HEK293T (cell line): Measurements from ENCODE around the gene SAMD14.

Experiments
- CTCF ChIA-PET: fragments of 350-600 bp; formaldehyde crosslinking; extraction: SDS; loops from one replicate; lab custom pipeline; 2021; ENCODE audit warnings: antibody characterized with exemption, inconsistent platforms; lab: Yijun Ruan, JAX
- POLR2A ChIA-PET: fragments of 350-600 bp; formaldehyde crosslinking; extraction: SDS; loops from one replicate; lab custom pipeline; 2020; ENCODE audit warnings: antibody characterized with exemption, inconsistent platforms; lab: Yijun Ruan, JAX
- DNase-seq: peaks from one replicate; pipeline ENCODE4 v3.0.0; 2012; ENCODE audit warnings: mixed read lengths; ENCODE audit errors: extremely low spot score
- ARNT ChIP-seq: fragments of 450-650 bp; IDR thresholded peaks from 2 replicates; pipeline ENCODE4 v1.6.1; 2017; ENCODE audit warnings: mild to moderate bottlenecking
- BHLHE40 ChIP-seq: fragments of 450-650 bp; IDR thresholded peaks from 2 replicates; pipeline ENCODE4 v1.6.1; 2016; ENCODE audit warnings: mild to moderate bottlenecking, moderate library complexity, borderline replicate concordance
- CTBP1 ChIP-seq: fragments of 450-650 bp; IDR thresholded peaks from 2 replicates; pipeline ENCODE4 v1.6.1; 2016; ENCODE audit warnings: borderline replicate concordance
- ELF4 ChIP-seq: fragments of 450-650 bp; IDR thresholded peaks from 2 replicates; pipeline ENCODE4 v1.6.1; 2017; ENCODE audit warnings: antibody characterized with exemption
- FOXA1 ChIP-seq: fragments of 450-650 bp; IDR thresholded peaks from 2 replicates; pipeline ENCODE4 v1.6.1; 2016; ENCODE audit warnings: mild to moderate bottlenecking
- FOXK2 ChIP-seq: fragments of 450-650 bp; IDR thresholded peaks from 2 replicates; pipeline ENCODE4 v1.6.1; 2016; ENCODE audit warnings: mild to moderate bottlenecking
- FOXM1 ChIP-seq: fragments of 450-650 bp; IDR thresholded peaks from 2 replicates; pipeline ENCODE4 v1.6.1; 2017; ENCODE audit warnings: mild to moderate bottlenecking, borderline replicate concordance
- HDGF ChIP-seq: fragments of 450-650 bp; IDR thresholded peaks from 2 replicates; pipeline ENCODE4 v1.6.1; 2017; ENCODE audit warnings: antibody characterized with exemption, borderline replicate concordance
- L3MBTL2 ChIP-seq: fragments of 450-650 bp; conservative IDR thresholded peaks from 2 replicates; pipeline ENCODE4 v1.6.1; 2016; ENCODE audit warnings: mild to moderate bottlenecking
- LEF1 ChIP-seq: fragments of 450-650 bp; IDR thresholded peaks from 2 replicates; pipeline ENCODE4 v1.6.1; 2017; ENCODE audit warnings: mild to moderate bottlenecking, borderline replicate concordance
- NFRKB ChIP-seq: fragments of 450-650 bp; IDR thresholded peaks from 2 replicates; pipeline ENCODE4 v1.6.1; 2016; ENCODE audit warnings: mild to moderate bottlenecking, moderate library complexity
- PKNOX1 ChIP-seq: fragments of 450-650 bp; IDR thresholded peaks from 2 replicates; pipeline ENCODE4 v1.6.1; 2016
- SP1 ChIP-seq: fragments of 450-650 bp; IDR thresholded peaks from 2 replicates; pipeline ENCODE4 v1.6.1; 2017
- SUZ12 ChIP-seq: fragments of 450-650 bp; IDR thresholded peaks from 2 replicates; pipeline ENCODE4 v1.6.1; 2016; ENCODE audit warnings: mild to moderate bottlenecking
- TARDBP ChIP-seq: fragments of 450-650 bp; IDR thresholded peaks from 2 replicates; pipeline ENCODE4 v1.6.1; 2016
- ZNF384 ChIP-seq: fragments of 450-650 bp; IDR thresholded peaks from 2 replicates; pipeline ENCODE4 v1.6.1; 2016

Gene SAMD14

GRCh38 chr17:50144845-50145531 lies 15.0 kb upstream of the SAMD14 start:
- no peak for DNase-seq
- ChIA-PET POLR2A (interaction anchor here (0.6 to 3.5 kb wide), 2 partner anchors 16 to 44 kb away, joined by 3 to 12 read pairs; no protein-coding TSS in a partner anchor), CTCF (interaction anchor here (1.1 to 2.1 kb wide), 4 partner anchors 8 to 34 kb away, joined by 3 to 12 read pairs (median 4); no protein-coding TSS in a partner anchor)
- TF ChIP-seq FOXK2 (no peak), SUZ12 (no peak), ELF4 (no peak), BHLHE40 (no peak), HDGF (no peak), CTBP1 (no peak), LEF1 (no peak), L3MBTL2 (no peak), ARNT (no peak), FOXM1 (no peak), PKNOX1 (no peak)

GRCh38 chr17:50144355-50144754 lies 14.4 kb upstream of the SAMD14 start:
- no peak for DNase-seq
- ChIA-PET CTCF (interaction anchor here (1.1 kb wide), 2 partner anchors 17 to 35 kb away, joined by 3 to 5 read pairs; no protein-coding TSS in a partner anchor), POLR2A (interaction anchor here (3.5 kb wide), 1 partner anchor 17 kb away, joined by 12 read pairs; no protein-coding TSS in a partner anchor)
- TF ChIP-seq FOXK2 (no peak), ARNT (no peak), HDGF (no peak), BHLHE40 (no peak), ELF4 (no peak), LEF1 (no peak), FOXA1 (no peak), SUZ12 (no peak), L3MBTL2 (no peak), ZNF384 (no peak), NFRKB (no peak), FOXM1 (no peak), TARDBP (no peak), SP1 (no peak), CTBP1 (no peak), PKNOX1 (no peak)

DNA sequence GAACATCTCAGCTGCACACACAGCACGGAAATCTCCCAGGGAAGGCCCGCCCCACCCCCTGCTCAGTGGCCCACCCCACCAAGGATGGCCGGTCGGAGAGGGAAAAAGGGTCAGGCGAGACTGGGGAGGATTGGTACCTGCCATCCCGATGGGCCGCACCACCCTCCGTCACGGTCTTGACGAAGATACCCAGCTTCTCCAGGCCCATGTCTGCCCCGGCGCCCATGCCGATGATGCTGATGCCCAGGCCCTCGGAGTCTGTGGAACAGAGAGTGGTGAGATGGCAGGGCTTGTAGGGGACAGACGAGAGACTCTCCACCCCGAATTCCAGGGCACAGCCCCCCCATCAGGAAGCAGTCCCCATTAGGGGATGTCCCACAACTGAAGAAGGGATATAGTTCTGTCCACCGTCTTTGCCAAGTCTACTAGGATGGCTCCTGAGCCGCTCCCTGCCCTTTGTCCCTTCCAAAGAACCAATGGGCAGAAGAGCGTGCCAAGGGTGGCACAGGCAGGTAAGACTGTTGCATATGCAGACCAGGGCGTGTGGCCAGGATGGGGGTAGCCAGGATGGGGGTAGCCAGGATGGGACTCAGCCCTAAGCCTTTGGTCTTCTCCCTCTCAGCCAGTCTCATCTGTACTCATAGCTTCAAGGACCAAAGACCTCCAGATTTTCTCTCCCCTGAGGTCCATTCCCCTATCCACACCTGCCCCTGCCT lies 13.7 kb upstream of the SAMD14 start:
- DNase-seq, result no peak
- no peak for TF ChIP-seq ARNT
- no peak for TF ChIP-seq TARDBP
- TF ChIP-seq L3MBTL2, result no peak
- TF ChIP-seq CTBP1, result no peak
- TF ChIP-seq HDGF, result no peak
- TF ChIP-seq BHLHE40, result no peak
- TF ChIP-seq FOXM1, result no peak
- TF ChIP-seq PKNOX1, result no peak
- no peak for TF ChIP-seq ELF4
- ChIA-PET CTCF (interaction anchor here (1.1 to 1.5 kb wide), 2 partner anchors 17 kb away, joined by 3 to 4 read pairs; no protein-coding TSS in a partner anchor), POLR2A (interaction anchor here (3.2 to 3.5 kb wide), 2 partner anchors 8 to 17 kb away, joined by 12 to 13 read pairs; no protein-coding TSS in a partner anchor)

DNA sequence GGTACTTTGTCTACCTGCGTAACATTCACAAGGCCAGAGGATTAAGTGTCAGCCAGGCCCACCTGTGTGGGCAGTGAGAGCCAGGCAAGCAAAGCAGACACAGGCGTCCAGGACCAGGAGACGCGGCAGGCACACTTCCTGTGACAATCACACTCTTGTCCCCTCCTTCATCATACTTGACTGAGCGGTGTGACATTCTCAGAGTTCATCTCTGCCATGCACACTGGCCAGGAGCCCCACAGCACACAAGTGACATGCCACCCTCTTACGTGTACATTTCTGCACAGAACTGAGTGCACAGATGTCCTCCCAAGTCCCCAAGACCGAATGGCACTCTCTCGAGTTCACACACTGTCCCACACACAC lies 11.8 kb upstream of the SAMD14 start:
- TF ChIP-seq FOXM1, result no peak
- POLR2A ChIA-PET, result interaction anchor here (3.2 kb wide), 1 partner anchor 10 kb away, joined by 13 read pairs; no protein-coding TSS in a partner anchor
- no peak for DNase-seq
- CTCF ChIA-PET, result no interaction called here

DNA sequence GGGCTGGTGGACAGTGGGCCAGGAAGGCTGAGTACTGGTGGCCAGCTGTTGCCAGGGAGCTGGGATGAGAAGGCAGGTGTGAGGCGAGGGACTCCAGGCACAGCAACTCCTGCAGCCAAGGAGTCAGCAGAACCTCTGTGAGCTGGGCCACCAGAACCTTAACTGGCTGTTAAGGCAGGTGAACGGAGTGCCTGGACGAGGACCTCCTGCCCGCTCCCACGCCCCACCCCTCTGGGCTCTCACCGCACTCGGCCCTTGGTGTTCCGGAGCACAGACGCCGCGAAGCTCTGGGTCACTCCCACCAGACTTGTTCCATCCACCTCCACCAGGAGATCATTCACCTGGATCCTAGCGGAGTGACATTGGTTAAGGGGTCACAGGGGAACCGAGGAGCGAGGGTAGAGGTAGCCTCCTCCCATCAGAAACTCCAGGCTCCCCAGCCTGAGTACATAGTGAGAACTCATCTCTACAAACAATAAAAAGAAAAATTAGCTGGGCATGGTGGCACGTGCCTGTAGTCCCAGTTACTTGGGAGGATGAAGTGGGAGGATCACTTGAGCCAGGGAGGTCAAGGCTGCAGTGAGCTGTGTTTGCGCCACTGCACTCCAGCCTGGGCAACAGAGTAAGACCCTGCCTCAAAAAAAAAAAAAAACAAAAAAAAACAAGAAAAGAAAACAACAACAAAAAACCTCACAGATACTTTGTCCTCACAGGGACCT lies 11.2 kb upstream of the SAMD14 start:
- DNase-seq, result no peak
- CTCF ChIA-PET, result interaction anchor here (0.7 to 2.3 kb wide), 3 partner anchors 10 to 144 kb away, joined by 3 to 6 read pairs (median 3); no protein-coding TSS in a partner anchor
- POLR2A ChIA-PET, result interaction anchor here (3.2 kb wide), 1 partner anchor 10 kb away, joined by 13 read pairs; no protein-coding TSS in a partner anchor
- TF ChIP-seq NFRKB (no peak), SUZ12 (no peak), PKNOX1 (no peak), BHLHE40 (no peak), SP1 (no peak), ZNF384 (no peak), HDGF (no peak), ELF4 (no peak), FOXM1 (no peak)
